Measurements from ENCODE around the gene MRPS22. TPM values are rescaled to one million over a fixed set of nuclear protein-coding genes. Genes with fewer than 3 reads are reported as not detected.

Gene MRPS22
- total and polyA plus RNA-seq, 9 of the 15 experiments (the other 6 are each of a cell fraction or from before 2014, with no cell fraction given), result 148 to 397 (median 229) TPM

- TF ChIP-seq ZBTB40 (IDR thresholded peaks at IDR 0.05) (peak; percentile 97), ZBTB40 (CRISPR knock-in tag; IDR thresholded peaks at IDR 0.05) (no peak), SRSF7 (optimal IDR thresholded peaks at IDR 0.05; ENCODE audit: low read depth, low read length) (no peak), ZBTB43 (CRISPR knock-in tag; IDR thresholded peaks at IDR 0.05) (no peak), ZNF584 (CRISPR knock-in tag; IDR thresholded peaks at IDR 0.05; ENCODE audit: low read depth) (no peak), CBX3 (IDR thresholded peaks at IDR 0.05; ENCODE audit: borderline replicate concordance in 1 of 2, low read length in 2 of 2) (peak in 1 of 2 experiments; percentile 54; a peak in 1 of 3 replicates), DNMT1 (IDR thresholded peaks at IDR 0.05) (no peak), MTA3 (IDR thresholded peaks at IDR 0.05; ENCODE audit: borderline replicate concordance) (no peak; the same call in 1 of the 2 replicates), CREB1 (IDR thresholded peaks at IDR 0.05) (peak; percentile 58), CREB1 (CRISPR knock-in tag; IDR thresholded peaks at IDR 0.05) (peak; percentile 48; the same call in 1 of the 2 replicates), DMBX1 (CRISPR knock-in tag; IDR thresholded peaks at IDR 0.05; ENCODE audit: borderline replicate concordance) (0 out of 2 replicates have a peak, but pooled peaks have one; percentile 7), RHOXF2B (CRISPR knock-in tag; conservative IDR thresholded peaks at IDR 0.05) (no peak), SMAD2 (IDR thresholded peaks at IDR 0.05; ENCODE audit: low read depth, low read length) (no peak), ZNF780A (CRISPR knock-in tag; IDR thresholded peaks at IDR 0.05) (no peak), NFIC (IDR thresholded peaks at IDR 0.05) (peak; percentile 29; the same call in 1 of the 2 replicates), ZKSCAN8 (CRISPR knock-in tag; IDR thresholded peaks at IDR 0.05) (0 out of 2 replicates have a peak, but pooled peaks have one; percentile 26), JUN (IDR thresholded peaks at IDR 0.05; ENCODE audit: borderline replicate concordance, low read depth, low read length) (no peak), JUN (CRISPR knock-in tag; IDR thresholded peaks at IDR 0.05; ENCODE audit: borderline replicate concordance) (no peak)
Measured at GRCh38 chr3:139343895-139344856, at the start of gene MRPS22 (continued).
